ENCODE measurements around the gene BATF. TPM values are rescaled to one million over a fixed set of nuclear protein-coding genes. Genes with fewer than 3 reads are reported as not detected.

Gene BATF
- total RNA-seq, 6 experiments from 2014 or later = 0.24 to 10.4 (median 0.87) TPM

GRCh38 chr14:75572104-75572503, 49.8 kb downstream of the BATF start:
- WGBS (ENCODE audit: insufficient coverage, low coverage, low lambda C conversion rate, missing lambda C conversion rate) = 81% methylated on average over 6 of the region's 6 CpGs
- H3K9me3 ChIP-seq = no peaks in the 10 kb centered on the region
- intact Hi-C loops (cut with DNase I) = no loop called here
- DNase-seq (no peak), ATAC-seq (no peak)
- H3K27me3 ChIP-seq = no peaks in the 10 kb centered on the region
- TF ChIP-seq POLR2A (IDR thresholded peaks at IDR 0.05) = no peak
- TF ChIP-seq, protein P1, sequence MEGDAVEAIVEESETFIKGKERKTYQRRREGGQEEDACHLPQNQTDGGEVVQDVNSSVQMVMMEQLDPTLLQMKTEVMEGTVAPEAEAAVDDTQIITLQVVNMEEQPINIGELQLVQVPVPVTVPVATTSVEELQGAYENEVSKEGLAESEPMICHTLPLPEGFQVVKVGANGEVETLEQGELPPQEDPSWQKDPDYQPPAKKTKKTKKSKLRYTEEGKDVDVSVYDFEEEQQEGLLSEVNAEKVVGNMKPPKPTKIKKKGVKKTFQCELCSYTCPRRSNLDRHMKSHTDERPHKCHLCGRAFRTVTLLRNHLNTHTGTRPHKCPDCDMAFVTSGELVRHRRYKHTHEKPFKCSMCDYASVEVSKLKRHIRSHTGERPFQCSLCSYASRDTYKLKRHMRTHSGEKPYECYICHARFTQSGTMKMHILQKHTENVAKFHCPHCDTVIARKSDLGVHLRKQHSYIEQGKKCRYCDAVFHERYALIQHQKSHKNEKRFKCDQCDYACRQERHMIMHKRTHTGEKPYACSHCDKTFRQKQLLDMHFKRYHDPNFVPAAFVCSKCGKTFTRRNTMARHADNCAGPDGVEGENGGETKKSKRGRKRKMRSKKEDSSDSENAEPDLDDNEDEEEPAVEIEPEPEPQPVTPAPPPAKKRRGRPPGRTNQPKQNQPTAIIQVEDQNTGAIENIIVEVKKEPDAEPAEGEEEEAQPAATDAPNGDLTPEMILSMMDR (IDR thresholded peaks at IDR 0.05) = no peak
- no peaks in the 10 kb centered on the region for H3K36me3 ChIP-seq
- H3K4me3 ChIP-seq = no peak overlapping the region
- no peak overlapping the region for H3K27ac ChIP-seq
- peaks cover 0 to under 1% (median 0%) of the 10 kb centered on the region in 4 donors for H3K4me1 ChIP-seq

DNA sequence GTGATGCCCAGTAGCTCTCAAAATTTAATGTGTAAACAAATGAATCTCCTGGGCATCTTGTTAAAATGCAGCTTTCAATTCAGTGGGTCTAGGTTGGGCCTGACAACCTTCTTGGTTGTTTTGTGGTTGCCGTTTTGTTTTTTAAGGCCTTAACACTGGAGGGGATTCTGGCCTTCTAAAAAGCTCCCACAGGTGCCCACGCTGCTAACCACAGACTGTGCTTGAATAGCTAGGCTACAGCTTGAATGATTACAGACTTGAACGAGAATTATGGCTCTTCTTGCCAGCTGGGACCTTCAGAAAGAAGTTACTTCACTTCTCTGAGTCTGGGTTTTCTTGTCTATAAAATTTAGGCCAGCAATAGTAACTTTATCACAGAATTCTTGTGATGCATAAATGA, 54.8 kb downstream of the BATF start:
- no peak overlapping the region for H3K4me3 ChIP-seq
- H3K4me1 ChIP-seq = peaks cover 0 to 23% (median 5%) of the 10 kb centered on the region in 4 donors
- WGBS (ENCODE audit: insufficient coverage, low coverage, low lambda C conversion rate, missing lambda C conversion rate) = 47% methylated on average over 3 of the region's 3 CpGs
- H3K27me3 ChIP-seq = no peaks in the 10 kb centered on the region
- H3K36me3 ChIP-seq = no peaks in the 10 kb centered on the region
- TF ChIP-seq, protein P1 (IDR thresholded peaks at IDR 0.05) = no peak
- TF ChIP-seq POLR2A (IDR thresholded peaks at IDR 0.05) = no peak
- ATAC-seq (no peak), DNase-seq (no peak)
- intact Hi-C loops (cut with DNase I) = loop anchor here in 1 of 2 donors (5.0 kb wide), 1 partner anchor 80 kb away; no protein-coding TSS in a partner anchor
- H3K27ac ChIP-seq = no peak overlapping the region
- H3K9me3 ChIP-seq = no peaks in the 10 kb centered on the region

GRCh38 chr14:75577729-75578101, 55.4 kb downstream of the BATF start:
- Histone ChIP-seq H3K27ac (peak overlapping the region; percentile 73 to 91 (median 83)), H3K36me3 (no peaks in the 10 kb centered on the region), H3K4me1 (peaks cover 0 to 27% (median 5%) of the 10 kb centered on the region in 4 donors), H3K27me3 (no peaks in the 10 kb centered on the region), H3K4me3 (peak overlapping the region; percentile 63 to 94 (median 78)), H3K9me3 (no peaks in the 10 kb centered on the region)
- intact Hi-C loops (cut with DNase I) = loop anchor here in 1 of 2 donors (5.0 kb wide), 1 partner anchor 80 kb away; no protein-coding TSS in a partner anchor
- DNase-seq (peak; percentile 88 to 93 (median 92)), ATAC-seq (peak; percentile 83 to 90 (median 86))
- WGBS (ENCODE audit: insufficient coverage, low coverage, low lambda C conversion rate, missing lambda C conversion rate) = 1% methylated on average over 10 of the region's 16 CpGs
- TF ChIP-seq, protein P1 (IDR thresholded peaks at IDR 0.05) = peak; percentile 68 to 82 (median 74)
- no peak for TF ChIP-seq POLR2A (IDR thresholded peaks at IDR 0.05)

- Histone ChIP-seq H3K4me3 (peak within 1 kb of the TSS; percentile 63 to 94 (median 78)), H3K27ac (peak within 1 kb of the TSS; percentile 73 to 91 (median 83)), H3K27me3 (no peaks in the 10 kb centered on the region), H3K36me3 (no peaks in the 10 kb centered on the region), H3K4me1 (peaks cover 0 to 27% (median 5%) of the 10 kb centered on the region in 4 donors), H3K9me3 (no peaks in the 10 kb centered on the region)
- DNase-seq = peak; percentile 89 to 93 (median 92)
- 1% methylated on average over 14 of the region's 49 CpGs for WGBS (ENCODE audit: insufficient coverage, low coverage, low lambda C conversion rate, missing lambda C conversion rate)
- peak; percentile 79 to 84 (median 80) for ATAC-seq
- TF ChIP-seq, protein P1 (IDR thresholded peaks at IDR 0.05) = no peak
- peak; percentile 80 for TF ChIP-seq POLR2A (IDR thresholded peaks at IDR 0.05)
- intact Hi-C loops (cut with DNase I) = loop anchor here in 1 of 2 donors (5.0 kb wide), 1 partner anchor 79 kb away; no protein-coding TSS in a partner anchor
These were observed 56.0 kb downstream of the BATF start, which contains the start of gene FLVCR2 for GRCh38 chr14:75578102-75578785. Gene FLVCR2, plus strand, starts transcription at chr14:75578620. Its CDS starts 353 bp downstream, at chr14:75578973.

Measured in right lobe of liver (tissue), 6 donors.